NOMO-1 (cell line): ENCODE measurements around the gene RAB1B.
"Not testable (repeated sequence)": the region's sequence is repeated elsewhere in the genome, so short reads cannot be mapped to it uniquely, and the experiment has no call there.

Experiments
- DNase-seq, 2 experiments: peaks; one replicate each; lab custom pipeline; 2025; ENCODE audit not compliant: unreplicated experiment in 2 of 2; lab: John Stamatoyannopoulos, UW

Gene RAB1B

DNA sequence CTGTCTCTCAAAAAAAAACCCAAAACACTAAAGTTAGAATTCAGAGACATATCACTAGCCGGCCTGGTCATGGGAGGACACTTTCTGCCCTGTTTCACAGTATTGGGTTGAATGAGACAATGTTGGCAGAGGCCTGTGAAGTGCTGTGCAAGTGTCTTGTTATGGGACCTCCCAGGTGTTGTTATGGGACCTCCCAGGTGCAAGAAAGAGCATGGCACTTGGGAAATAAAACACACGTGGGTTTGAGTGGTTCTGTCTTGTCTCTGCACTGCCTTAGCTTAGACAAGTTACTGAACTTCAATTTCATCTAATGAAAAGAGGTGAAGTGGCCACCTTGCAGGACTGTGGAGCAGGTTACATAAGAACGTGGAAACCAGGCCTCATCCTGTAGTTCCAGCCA is 28.9 kb upstream of the RAB1B start:
- no peak for DNase-seq

DNA sequence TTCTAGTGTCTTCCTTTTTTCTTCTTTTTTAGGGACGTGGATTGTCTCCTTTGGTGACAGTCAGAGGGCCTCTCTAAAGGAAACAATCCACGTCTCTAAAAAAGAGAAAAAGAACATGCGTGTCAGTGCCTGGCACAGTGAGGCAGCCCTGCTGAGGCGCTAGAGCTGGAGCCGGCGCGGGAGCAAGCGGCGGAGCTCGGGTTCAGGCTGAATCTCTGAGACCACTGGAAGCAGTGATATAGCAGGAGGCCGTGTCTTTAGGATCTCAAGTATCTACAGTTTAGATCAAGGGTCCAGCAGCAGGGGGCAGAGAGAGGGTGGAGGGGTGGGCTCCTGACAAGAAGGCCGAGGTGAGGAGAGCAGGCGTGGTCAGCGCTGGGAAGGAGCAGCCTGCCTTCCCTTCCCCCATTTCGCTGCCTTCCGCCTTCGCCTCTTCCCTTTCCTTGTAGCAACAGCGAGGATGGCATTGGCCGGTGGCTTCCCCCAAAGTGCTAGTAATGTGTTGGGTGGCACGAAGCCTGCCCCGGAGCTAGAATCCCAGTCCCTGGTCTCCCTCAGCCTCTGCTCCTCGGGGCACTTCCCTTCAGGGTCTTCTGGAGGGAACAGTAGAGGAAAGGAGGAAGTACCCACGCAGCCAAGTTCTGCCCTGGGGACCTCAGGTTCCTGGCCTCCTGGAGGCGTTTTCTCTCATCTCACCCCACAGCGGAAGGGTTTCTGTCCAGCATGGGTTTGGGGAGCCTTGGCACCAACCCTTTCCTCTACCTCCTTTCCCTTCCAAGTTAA is 28.2 kb upstream of the RAB1B start:
- no peak for DNase-seq

DNA sequence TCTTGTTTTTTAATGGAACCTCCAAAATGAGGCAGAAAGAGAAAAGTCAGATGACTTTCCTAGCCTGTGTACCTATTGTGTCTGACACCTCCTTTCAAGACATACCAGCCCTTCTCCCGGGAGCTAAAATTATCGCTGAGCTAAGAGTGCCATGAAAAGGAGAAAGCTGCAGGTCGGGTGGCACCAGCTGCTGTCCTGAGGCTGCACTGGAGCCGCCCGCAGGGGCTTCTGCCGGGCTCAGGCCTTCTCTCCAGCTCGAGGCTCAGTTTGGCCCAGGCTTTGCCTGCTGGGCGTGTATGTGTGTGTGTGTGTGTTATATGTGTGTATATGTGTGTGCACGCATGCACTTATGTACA is 27.7 kb upstream of the RAB1B start:
- DNase-seq, result no peak

DNA sequence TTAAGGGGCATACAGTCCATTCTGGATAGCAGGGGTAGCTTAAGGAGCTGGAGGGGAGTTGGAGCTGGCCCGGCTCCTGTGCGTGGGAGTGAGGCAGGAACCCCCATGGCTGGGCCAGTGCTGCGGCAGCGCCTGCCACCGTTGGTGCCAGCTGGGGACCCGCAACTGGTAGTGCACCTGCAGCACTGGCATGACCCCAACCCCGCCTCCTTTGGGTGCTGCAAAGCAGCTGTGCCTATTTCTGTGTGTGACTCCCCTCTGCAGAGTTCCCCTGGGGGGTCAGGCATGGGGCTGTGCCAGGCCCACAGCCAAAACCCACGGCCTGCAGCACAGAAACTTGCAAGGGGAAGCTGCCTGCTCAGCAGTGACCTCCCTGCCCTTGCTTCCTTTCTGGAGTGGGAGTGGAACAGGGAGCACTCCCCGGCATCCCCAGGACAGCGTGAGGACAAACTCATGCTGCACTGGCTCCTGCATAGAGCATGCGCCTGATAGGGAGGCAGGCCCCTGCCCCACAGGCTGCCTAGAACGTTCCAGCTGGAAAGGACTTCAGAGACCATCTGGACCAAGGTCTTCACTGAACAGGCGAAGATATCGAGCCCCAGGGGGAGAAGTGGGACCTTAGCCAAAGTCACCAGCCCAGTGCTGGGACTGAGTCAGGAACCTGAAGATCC is 26.2 kb upstream of the RAB1B start:
- no peak for DNase-seq

DNA sequence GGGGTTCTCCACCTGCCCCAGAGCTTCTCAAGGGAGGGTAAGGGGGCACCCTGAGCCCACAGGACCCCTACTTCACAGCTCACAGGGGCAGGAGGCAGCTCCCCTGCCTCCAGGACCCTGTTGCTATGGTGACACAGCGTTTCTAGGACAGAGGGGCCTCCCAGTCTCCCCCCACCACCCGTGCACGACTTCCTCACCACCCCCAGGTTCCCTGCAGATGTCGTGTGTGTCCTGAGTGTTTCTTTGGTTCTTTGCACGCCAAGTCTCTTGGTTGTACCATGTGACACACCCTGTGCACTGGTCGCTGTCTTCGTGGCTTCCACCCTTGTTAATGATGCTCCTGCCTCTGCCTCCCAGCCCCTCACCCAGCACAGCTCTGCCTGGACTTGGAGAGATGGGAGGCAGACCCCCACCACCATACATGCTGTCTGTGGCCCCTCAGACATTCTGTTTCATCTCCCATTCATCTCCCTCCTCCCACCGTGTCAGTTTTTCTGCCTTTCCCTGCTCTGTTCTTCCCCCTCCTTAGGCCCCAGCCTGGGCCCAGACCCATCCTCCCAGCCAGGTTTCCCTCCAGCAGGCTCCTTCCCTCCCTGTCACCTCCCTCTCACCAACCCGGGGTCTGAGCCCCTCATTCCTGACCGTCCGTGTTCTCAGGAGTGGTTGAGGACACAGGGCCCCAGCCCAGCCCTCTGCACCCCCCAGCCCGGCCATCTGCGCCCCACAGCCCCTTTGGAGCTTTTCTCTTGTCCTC is 24.5 kb upstream of the RAB1B start:
- no peak for DNase-seq

DNA sequence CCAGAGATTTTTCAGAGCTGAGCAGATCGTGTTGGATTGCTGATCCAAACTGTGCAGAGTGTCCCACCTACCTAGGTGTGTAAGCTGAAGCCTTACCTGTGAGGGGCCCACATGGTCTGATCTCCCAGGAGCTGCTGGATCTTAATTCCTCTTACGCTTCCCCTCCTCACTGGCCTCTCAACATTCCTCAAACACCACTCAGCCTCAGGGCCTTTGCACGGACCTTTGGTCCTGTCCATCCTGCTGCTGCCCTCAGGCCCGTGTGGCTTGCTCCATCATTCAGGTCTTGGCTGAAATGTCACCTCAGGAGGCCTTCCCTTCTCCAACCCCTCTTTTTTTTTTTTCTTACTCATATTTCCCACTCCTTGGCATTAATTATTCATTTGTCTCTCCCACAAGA is 21.1 kb upstream of the RAB1B start:
- DNase-seq, result no peak

DNA sequence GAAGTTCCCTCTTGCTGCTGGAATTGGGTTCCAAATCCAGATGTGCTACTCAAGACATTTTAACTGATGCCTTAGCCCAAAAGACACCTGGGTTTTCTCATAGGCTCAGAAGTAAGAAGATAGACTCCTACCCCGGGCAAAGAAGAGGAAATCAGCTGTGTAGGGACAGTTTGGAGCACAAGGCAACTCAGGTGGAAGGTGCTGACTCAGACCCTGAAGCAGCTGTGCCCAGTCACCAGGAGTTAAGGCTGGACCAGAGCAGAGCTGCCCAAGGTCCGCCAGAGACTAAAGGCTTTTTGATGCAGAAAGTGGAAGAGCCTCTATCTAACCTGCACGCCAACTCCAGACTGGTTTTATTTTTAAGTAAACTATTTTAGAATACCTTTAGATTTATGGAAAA is 20.6 kb upstream of the RAB1B start:
- DNase-seq, result no peak

DNA sequence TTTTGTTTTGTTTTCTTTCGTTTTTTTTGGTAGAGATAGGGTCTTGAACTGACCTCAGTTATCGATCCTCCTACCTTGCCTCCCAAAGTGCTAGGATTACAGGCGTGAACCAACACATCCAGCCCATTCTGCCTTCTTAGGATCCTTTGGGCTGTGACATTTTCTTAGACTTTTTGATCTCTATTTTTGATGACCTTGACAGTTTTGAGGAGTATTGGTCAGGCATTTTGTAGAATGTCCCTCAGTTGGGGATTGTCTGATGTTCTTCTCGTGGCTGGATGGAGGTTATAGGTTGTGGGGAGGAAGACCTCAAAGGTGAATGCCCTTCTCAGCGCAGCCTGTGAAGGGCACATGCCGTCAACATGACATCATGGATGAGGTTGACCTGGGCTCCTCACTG is 19.5 kb upstream of the RAB1B start:
- no peak for DNase-seq

DNA sequence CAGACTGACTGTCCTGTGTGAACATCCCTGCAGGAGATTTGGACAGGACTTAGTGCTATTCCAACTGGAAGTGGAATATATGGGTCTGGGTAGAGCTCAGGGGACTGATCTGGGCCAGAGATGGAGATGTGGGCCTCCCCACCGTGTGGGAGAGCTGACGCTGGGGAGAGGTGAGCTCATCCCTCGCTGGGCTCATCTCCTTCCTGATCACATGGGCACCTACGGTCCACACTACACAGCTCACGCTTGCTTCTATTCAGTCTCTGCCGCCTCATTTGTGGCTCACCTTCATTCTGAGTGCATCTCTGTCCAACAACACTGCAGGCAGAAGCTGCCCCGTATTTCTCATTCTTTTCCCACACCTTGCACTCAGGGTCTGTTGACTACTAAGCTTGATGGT is 16.6 kb upstream of the RAB1B start:
- no peak for DNase-seq

DNA sequence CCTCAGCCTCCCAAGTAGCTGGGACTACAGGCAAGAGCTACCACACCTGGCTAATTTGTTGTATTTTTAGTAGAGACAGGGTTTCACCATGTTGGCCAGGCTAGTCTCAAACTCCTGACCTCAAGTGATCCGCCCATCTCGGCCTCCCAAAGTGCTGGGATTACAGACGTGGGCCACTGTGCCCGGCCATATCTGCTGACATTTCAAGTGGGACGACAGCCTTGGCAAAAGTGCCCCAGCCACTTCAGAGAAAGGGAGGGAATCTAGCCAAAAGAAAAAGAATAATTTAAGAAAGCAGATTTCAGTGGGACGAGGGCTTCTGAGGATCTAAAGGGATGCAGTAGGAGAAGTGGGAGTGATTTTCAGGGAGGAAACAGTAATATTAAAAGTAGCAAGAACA is 15.4 kb upstream of the RAB1B start:
- not testable (repeated sequence) for DNase-seq

DNA sequence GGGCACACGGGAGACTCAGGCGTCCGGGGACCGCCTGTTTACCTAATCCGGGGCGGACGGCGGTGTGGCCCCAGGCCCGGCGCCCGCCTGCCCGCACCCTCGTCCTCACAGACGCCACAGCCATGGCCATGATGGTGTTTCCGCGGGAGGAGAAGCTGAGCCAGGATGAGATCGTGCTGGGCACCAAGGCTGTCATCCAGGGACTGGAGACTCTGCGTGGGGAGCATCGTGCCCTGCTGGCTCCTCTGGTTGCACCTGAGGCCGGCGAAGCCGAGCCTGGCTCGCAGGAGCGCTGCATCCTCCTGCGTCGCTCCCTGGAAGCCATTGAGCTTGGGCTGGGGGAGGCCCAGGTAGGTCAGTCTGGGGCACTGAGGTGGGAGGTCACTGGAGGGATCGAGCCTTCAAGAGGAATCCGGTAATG is 10.0 kb upstream of the RAB1B start:
- DNase-seq, result no peak

DNA sequence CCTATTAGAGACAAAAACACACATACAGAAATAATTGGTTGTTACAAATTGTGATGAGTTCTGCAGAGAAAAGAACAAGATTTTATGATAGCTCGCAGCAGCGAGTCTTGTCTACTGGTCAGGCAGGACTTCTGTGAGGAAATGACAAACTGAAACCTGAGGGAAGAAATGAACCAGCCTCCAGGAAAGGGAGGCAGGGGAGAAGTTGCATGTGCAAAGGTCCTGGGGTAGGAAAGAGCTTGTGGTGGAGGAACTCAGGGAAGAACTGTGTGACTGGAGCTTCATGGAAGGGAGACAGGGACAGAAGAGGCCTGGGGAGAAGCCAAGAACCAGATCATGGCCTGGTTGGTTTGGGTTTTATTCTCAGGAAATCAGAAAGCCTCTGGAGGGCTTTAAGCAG is 9.2 kb upstream of the RAB1B start:
- no peak for DNase-seq

DNA sequence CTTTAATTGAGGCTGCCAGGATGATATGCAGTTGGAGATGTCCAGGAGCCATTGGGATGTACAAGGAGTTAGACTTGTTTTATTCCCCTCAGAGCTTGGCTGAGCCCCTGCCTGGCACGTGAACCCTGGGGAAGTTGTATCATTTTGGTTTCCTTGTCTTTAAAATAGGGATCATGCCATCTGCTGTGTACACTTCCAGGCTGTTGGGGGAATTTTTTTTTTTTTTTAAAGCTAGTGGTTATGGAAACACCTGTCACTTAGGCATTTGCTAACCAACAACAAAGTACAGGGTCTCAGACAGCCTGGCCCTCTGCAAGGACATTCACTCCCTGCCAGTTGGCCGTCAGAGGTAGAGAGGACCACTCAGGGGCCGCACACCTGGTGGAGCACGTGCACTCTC is 8.5 kb upstream of the RAB1B start:
- no peak for DNase-seq

DNA sequence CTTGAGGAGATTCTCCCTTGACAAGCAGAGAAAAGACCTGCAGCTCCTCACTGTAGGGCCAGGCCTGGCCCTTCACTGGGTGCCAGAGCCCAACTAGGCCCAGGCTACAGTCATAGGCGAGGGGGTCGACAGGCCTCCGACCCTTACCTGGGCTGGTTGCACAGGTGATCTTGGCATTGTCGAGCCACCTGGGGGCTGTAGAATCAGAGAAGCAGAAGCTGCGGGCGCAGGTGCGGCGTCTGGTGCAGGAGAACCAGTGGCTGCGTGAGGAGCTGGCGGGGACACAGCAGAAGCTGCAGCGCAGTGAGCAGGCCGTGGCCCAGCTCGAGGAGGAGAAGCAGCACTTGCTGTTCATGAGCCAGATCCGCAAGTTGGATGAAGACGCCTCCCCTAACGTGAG is 6.9 kb upstream of the RAB1B start:
- no peak for DNase-seq

DNA sequence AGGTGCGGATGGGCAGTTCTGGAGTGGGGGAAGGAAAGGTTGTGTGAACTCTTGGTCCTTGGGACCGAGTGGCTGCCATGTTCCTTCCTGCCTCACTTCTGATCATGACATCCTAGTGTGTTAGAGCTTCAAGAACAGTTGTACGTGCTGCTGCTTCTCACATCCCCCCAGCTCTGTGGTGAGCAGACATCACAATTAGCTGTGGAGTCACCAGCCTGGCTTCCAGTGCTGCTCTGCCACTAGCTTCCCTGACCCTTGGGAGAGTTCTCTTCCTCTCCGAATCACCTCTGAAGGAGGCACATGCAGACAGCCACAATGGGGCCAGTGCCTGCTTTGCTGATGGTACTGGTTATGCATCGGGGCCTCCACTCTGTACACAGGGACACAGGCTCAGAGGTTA is 6.2 kb upstream of the RAB1B start:
- no peak for DNase-seq

DNA sequence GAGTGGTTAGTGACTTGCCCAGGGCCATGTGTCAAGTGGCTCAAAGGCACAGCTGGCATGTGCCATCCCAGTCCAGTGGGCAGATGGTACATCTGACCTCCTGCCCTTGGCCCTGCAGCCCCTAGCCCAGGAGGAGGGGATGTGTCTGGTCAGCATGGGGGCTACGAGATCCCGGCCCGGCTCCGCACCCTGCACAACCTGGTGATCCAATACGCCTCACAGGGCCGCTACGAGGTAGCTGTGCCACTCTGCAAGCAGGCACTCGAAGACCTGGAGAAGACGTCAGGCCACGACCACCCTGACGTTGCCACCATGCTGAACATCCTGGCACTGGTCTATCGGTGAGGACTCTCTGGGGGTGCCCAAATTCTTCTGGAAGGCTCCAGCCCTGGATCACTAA is 5.7 kb upstream of the RAB1B start:
- no peak for DNase-seq

DNA sequence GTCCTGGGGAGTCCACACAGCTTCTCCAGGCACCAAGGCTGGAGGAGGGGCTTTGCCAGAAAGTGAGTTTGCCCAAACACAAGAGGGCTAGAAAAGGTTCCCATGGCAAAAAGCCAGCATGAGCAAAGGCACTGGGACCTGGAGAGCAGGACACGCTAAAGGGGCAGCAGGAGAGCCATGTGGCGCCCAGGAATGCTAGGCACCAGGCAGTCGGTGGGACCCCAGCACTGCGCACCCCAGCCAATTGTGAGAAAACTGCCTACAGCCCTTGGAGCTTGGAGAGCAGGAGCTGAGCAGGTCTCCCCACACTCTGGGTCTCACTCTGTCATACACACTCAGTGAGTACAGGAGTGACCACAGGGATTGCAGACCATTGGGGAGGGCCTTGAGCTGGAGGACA is 5.2 kb upstream of the RAB1B start:
- DNase-seq, result no peak

DNA sequence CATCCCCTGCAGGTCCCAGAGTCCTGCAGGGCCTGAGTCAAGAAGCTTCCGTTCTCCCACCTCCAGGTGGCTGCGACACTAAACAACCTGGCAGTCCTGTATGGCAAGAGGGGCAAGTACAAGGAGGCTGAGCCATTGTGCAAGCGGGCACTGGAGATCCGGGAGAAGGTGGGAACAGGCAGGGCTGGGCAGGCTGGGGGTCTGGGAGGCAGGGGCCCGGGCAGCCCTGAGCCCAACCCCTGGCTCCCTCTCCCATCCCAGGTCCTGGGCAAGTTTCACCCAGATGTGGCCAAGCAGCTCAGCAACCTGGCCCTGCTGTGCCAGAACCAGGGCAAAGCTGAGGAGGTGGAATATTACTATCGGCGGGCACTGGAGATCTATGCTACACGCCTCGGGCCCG is 4.7 kb upstream of the RAB1B start:
- DNase-seq, result no peak

DNA sequence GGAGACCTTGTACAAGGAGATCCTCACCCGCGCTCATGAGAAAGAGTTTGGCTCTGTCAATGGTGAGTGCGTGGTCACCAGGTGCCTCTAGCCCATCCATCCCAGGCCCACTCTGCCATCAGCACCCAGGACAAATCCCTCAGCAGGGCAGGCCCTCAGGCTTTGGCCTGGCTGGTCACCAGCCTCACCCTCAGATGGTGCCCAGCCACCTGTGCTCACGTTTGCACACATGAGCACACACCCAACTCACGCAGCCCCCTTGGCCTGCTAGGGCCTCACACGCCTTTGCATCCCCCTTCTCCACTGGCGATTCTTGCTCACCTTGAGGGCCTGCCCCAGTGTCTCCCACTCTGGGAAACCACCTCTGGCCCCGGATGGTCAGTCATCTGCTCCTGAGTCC is 4.1 kb upstream of the RAB1B start:
- DNase-seq, result no peak

DNA sequence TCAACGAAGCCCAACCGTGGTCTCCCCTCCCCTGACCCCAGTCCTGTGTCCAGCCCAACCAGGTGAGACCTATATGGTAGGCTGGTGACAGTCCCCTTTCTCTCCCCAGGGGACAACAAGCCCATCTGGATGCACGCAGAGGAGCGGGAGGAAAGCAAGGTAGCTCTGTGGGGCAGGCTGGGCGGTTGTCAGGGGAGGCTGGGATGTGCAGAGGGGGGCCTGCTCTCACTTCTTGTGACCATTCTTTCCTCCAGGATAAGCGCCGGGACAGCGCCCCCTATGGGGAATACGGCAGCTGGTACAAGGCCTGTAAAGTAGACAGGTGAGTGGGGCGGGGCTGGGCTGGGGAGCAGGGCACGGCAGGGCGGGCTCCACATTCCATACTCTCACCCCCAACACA is 3.5 kb upstream of the RAB1B start:
- no peak for DNase-seq

DNA sequence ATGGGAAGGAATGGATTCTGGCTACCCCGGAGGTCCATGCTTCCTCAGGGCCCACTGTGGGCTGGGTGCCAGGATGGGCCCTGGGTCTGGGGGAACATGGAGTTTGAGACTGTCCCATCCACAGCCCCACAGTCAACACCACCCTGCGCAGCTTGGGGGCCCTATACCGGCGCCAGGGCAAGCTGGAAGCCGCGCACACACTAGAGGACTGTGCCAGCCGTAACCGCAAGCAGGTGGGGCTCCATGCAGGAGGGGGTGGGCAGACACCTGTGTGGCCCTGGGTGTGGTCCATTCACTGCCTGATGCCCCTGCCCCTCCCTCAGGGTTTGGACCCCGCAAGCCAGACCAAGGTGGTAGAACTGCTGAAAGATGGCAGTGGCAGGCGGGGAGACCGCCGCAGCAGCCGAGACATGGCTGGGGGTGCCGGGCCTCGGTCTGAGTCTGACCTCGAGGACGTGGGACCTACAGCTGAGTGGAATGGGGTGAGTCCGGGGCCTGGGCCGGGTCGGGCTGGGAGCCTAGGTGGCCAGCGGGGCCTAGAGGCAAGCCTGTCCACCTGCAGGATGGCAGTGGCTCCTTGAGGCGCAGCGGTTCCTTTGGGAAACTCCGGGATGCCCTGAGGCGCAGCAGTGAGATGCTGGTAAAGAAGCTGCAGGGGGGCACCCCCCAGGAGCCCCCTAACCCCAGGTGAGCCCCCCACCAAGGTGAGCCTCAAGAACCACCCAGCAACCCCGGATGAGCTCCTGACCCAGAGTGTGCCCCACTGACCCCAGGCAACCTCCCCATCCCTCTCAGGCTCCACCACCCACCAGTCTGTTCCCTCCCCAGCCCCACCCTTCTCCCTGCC is 2.7 kb upstream of the RAB1B start:
- no peak for DNase-seq
